ENCODE measurements around the gene RNF180.

RNF180 gene

GRCh38 chr5:64149857-64150521 lies 15.7 kb upstream of the RNF180 start:
- peaks cover 3% of the 10 kb centered on the region for H3K4me1 ChIP-seq (ENCODE audit: control insufficient read depth, insufficient read depth, low read length)
- H3K9me3 ChIP-seq (ENCODE audit: control insufficient read depth in 2 of 2, low read length in 2 of 2), result peaks cover 0 to 3% of the 10 kb centered on the region in 2 donors
- no peak overlapping the region for H3K27ac ChIP-seq (ENCODE audit: low read length)
- no peaks in the 10 kb centered on the region for H3K36me3 ChIP-seq (ENCODE audit: control insufficient read depth in 2 of 2, insufficient read depth in 2 of 2, low read length in 2 of 2)
- H3K27me3 ChIP-seq (ENCODE audit: control insufficient read depth in 1 of 2, insufficient read depth in 2 of 2, low read length in 2 of 2), result no peaks in the 10 kb centered on the region
- H3K4me3 ChIP-seq (ENCODE audit: low read length in 2 of 2), result no peak overlapping the region
- H3K9ac ChIP-seq (ENCODE audit: low read length in 2 of 2), result no peak overlapping the region

GRCh38 chr5:64156261-64156660 lies 9.4 kb upstream of the RNF180 start:
- Histone ChIP-seq H3K9me3 (ENCODE audit: control insufficient read depth in 2 of 2, low read length in 2 of 2) (peaks cover 0 to 3% of the 10 kb centered on the region in 2 donors), H3K36me3 (ENCODE audit: control insufficient read depth in 2 of 2, insufficient read depth in 2 of 2, low read length in 2 of 2) (no peaks in the 10 kb centered on the region), H3K4me3 (ENCODE audit: low read length in 2 of 2) (no peak overlapping the region), H3K9ac (ENCODE audit: low read length in 2 of 2) (no peak overlapping the region), H3K27ac (ENCODE audit: low read length) (no peak overlapping the region), H3K27me3 (ENCODE audit: control insufficient read depth in 1 of 2, insufficient read depth in 2 of 2, low read length in 2 of 2) (no peaks in the 10 kb centered on the region), H3K4me1 (ENCODE audit: control insufficient read depth, insufficient read depth, low read length) (no peaks in the 10 kb centered on the region)

GRCh38 chr5:64158827-64159226 lies 6.8 kb upstream of the RNF180 start:
- Histone ChIP-seq H3K36me3 (ENCODE audit: control insufficient read depth in 2 of 2, insufficient read depth in 2 of 2, low read length in 2 of 2) (no peaks in the 10 kb centered on the region), H3K4me1 (ENCODE audit: control insufficient read depth, insufficient read depth, low read length) (no peaks in the 10 kb centered on the region), H3K27me3 (ENCODE audit: control insufficient read depth in 1 of 2, insufficient read depth in 2 of 2, low read length in 2 of 2) (no peaks in the 10 kb centered on the region), H3K27ac (ENCODE audit: low read length) (no peak overlapping the region), H3K9ac (ENCODE audit: low read length in 2 of 2) (no peak overlapping the region), H3K4me3 (ENCODE audit: low read length in 2 of 2) (no peak overlapping the region), H3K9me3 (ENCODE audit: control insufficient read depth in 2 of 2, low read length in 2 of 2) (no peaks in the 10 kb centered on the region)

- no peak overlapping the region for H3K27ac ChIP-seq (ENCODE audit: low read length)
Observed at GRCh38 chr5:64160201-64160600, 5.4 kb upstream of the RNF180 start.

GRCh38 chr5:64161420-64161819 lies 4.2 kb upstream of the RNF180 start:
- H3K4me1 ChIP-seq (ENCODE audit: control insufficient read depth, insufficient read depth, low read length), result no peaks in the 10 kb centered on the region
- no peaks in the 10 kb centered on the region for H3K27me3 ChIP-seq (ENCODE audit: control insufficient read depth in 1 of 2, insufficient read depth in 2 of 2, low read length in 2 of 2)
- H3K4me3 ChIP-seq (ENCODE audit: low read length in 2 of 2), result no peak overlapping the region
- no peaks in the 10 kb centered on the region for H3K9me3 ChIP-seq (ENCODE audit: control insufficient read depth in 2 of 2, low read length in 2 of 2)
- H3K27ac ChIP-seq (ENCODE audit: low read length), result no peak overlapping the region
- no peaks in the 10 kb centered on the region for H3K36me3 ChIP-seq (ENCODE audit: control insufficient read depth in 2 of 2, insufficient read depth in 2 of 2, low read length in 2 of 2)
- no peak overlapping the region for H3K9ac ChIP-seq (ENCODE audit: low read length in 2 of 2)

More at GRCh38 chr5:64160201-64160600, 5.4 kb upstream of the RNF180 start:
- no peaks in the 10 kb centered on the region for H3K27me3 ChIP-seq (ENCODE audit: control insufficient read depth in 1 of 2, insufficient read depth in 2 of 2, low read length in 2 of 2)
- no peak overlapping the region for H3K9ac ChIP-seq (ENCODE audit: low read length in 2 of 2)
- H3K9me3 ChIP-seq (ENCODE audit: control insufficient read depth in 2 of 2, low read length in 2 of 2), result no peaks in the 10 kb centered on the region
- no peaks in the 10 kb centered on the region for H3K4me1 ChIP-seq (ENCODE audit: control insufficient read depth, insufficient read depth, low read length)
- H3K36me3 ChIP-seq (ENCODE audit: control insufficient read depth in 2 of 2, insufficient read depth in 2 of 2, low read length in 2 of 2), result no peaks in the 10 kb centered on the region
- no peak overlapping the region for H3K4me3 ChIP-seq (ENCODE audit: low read length in 2 of 2)

GRCh38 chr5:64163135-64163534 lies 2.5 kb upstream of the RNF180 start:
- no peaks in the 10 kb centered on the region for H3K27me3 ChIP-seq (ENCODE audit: control insufficient read depth in 1 of 2, insufficient read depth in 2 of 2, low read length in 2 of 2)
- no peaks in the 10 kb centered on the region for H3K9me3 ChIP-seq (ENCODE audit: control insufficient read depth in 2 of 2, low read length in 2 of 2)
- no peak overlapping the region for H3K9ac ChIP-seq (ENCODE audit: low read length in 2 of 2)
- no peaks in the 10 kb centered on the region for H3K36me3 ChIP-seq (ENCODE audit: control insufficient read depth in 2 of 2, insufficient read depth in 2 of 2, low read length in 2 of 2)
- H3K27ac ChIP-seq (ENCODE audit: low read length), result no peak overlapping the region
- H3K4me3 ChIP-seq (ENCODE audit: low read length in 2 of 2), result no peak overlapping the region
- H3K4me1 ChIP-seq (ENCODE audit: control insufficient read depth, insufficient read depth, low read length), result no peaks in the 10 kb centered on the region

GRCh38 chr5:64163746-64164145 lies 1.9 kb upstream of the RNF180 start:
- H3K4me1 ChIP-seq (ENCODE audit: control insufficient read depth, insufficient read depth, low read length), result no peaks in the 10 kb centered on the region
- no peaks in the 10 kb centered on the region for H3K36me3 ChIP-seq (ENCODE audit: control insufficient read depth in 2 of 2, insufficient read depth in 2 of 2, low read length in 2 of 2)
- no peak overlapping the region for H3K27ac ChIP-seq (ENCODE audit: low read length)
- H3K9ac ChIP-seq (ENCODE audit: low read length in 2 of 2), result no peak overlapping the region
- H3K27me3 ChIP-seq (ENCODE audit: control insufficient read depth in 1 of 2, insufficient read depth in 2 of 2, low read length in 2 of 2), result no peaks in the 10 kb centered on the region
- H3K9me3 ChIP-seq (ENCODE audit: control insufficient read depth in 2 of 2, low read length in 2 of 2), result no peaks in the 10 kb centered on the region
- H3K4me3 ChIP-seq (ENCODE audit: low read length in 2 of 2), result no peak overlapping the region

GRCh38 chr5:64164166-64164565 lies 1.5 kb upstream of the RNF180 start:
- no peak overlapping the region for H3K27ac ChIP-seq (ENCODE audit: low read length)
- no peaks in the 10 kb centered on the region for H3K36me3 ChIP-seq (ENCODE audit: control insufficient read depth in 2 of 2, insufficient read depth in 2 of 2, low read length in 2 of 2)
- H3K27me3 ChIP-seq (ENCODE audit: control insufficient read depth in 1 of 2, insufficient read depth in 2 of 2, low read length in 2 of 2), result no peaks in the 10 kb centered on the region
- no peaks in the 10 kb centered on the region for H3K4me1 ChIP-seq (ENCODE audit: control insufficient read depth, insufficient read depth, low read length)
- H3K9ac ChIP-seq (ENCODE audit: low read length in 2 of 2), result no peak overlapping the region
- no peak overlapping the region for H3K4me3 ChIP-seq (ENCODE audit: low read length in 2 of 2)
- H3K9me3 ChIP-seq (ENCODE audit: control insufficient read depth in 2 of 2, low read length in 2 of 2), result no peaks in the 10 kb centered on the region

- no peaks in the 10 kb centered on the region for H3K36me3 ChIP-seq (ENCODE audit: control insufficient read depth in 2 of 2, insufficient read depth in 2 of 2, low read length in 2 of 2)
- no peaks in the 10 kb centered on the region for H3K9me3 ChIP-seq (ENCODE audit: control insufficient read depth in 2 of 2, low read length in 2 of 2)
- no peaks in the 10 kb centered on the region for H3K27me3 ChIP-seq (ENCODE audit: control insufficient read depth in 1 of 2, insufficient read depth in 2 of 2, low read length in 2 of 2)
- H3K27ac ChIP-seq (ENCODE audit: low read length), result no peak overlapping the region
- peak overlapping the region; percentile 78 to 80 for H3K9ac ChIP-seq (ENCODE audit: low read length in 2 of 2)
- no peaks in the 10 kb centered on the region for H3K4me1 ChIP-seq (ENCODE audit: control insufficient read depth, insufficient read depth, low read length)
- peak overlapping the region; percentile 78 to 82 for H3K4me3 ChIP-seq (ENCODE audit: low read length in 2 of 2)
Observed at GRCh38 chr5:64165160-64165499, 513 bp upstream of the RNF180 start.

GRCh38 chr5:64166201-64166959 lies 737 bp downstream of the RNF180 start:
- Histone ChIP-seq H3K27ac (ENCODE audit: low read length) (no peak overlapping the region), H3K36me3 (ENCODE audit: control insufficient read depth in 2 of 2, insufficient read depth in 2 of 2, low read length in 2 of 2) (no peaks in the 10 kb centered on the region), H3K27me3 (ENCODE audit: control insufficient read depth in 1 of 2, insufficient read depth in 2 of 2, low read length in 2 of 2) (no peaks in the 10 kb centered on the region), H3K9me3 (ENCODE audit: control insufficient read depth in 2 of 2, low read length in 2 of 2) (no peaks in the 10 kb centered on the region), H3K9ac (ENCODE audit: low read length in 2 of 2) (peak overlapping the region; percentile 78 to 80), H3K4me3 (ENCODE audit: low read length in 2 of 2) (peak overlapping the region; percentile 75 to 78), H3K4me1 (ENCODE audit: control insufficient read depth, insufficient read depth, low read length) (no peaks in the 10 kb centered on the region)

- Histone ChIP-seq H3K36me3 (ENCODE audit: control insufficient read depth in 2 of 2, insufficient read depth in 2 of 2, low read length in 2 of 2) (no peaks in the 10 kb centered on the region), H3K9ac (ENCODE audit: low read length in 2 of 2) (no peak overlapping the region), H3K9me3 (ENCODE audit: control insufficient read depth in 2 of 2, low read length in 2 of 2) (no peaks in the 10 kb centered on the region), H3K27me3 (ENCODE audit: control insufficient read depth in 1 of 2, insufficient read depth in 2 of 2, low read length in 2 of 2) (no peaks in the 10 kb centered on the region), H3K4me1 (ENCODE audit: control insufficient read depth, insufficient read depth, low read length) (no peaks in the 10 kb centered on the region), H3K4me3 (ENCODE audit: low read length in 2 of 2) (no peak overlapping the region), H3K27ac (ENCODE audit: low read length) (no peak overlapping the region)
Observed at GRCh38 chr5:64176301-64176700, 10.7 kb downstream of the RNF180 start.
